ENCODE data around the gene PIGB. TPM values are rescaled to one million over a fixed set of nuclear protein-coding genes. Genes with fewer than 3 reads are reported as not detected.
A peak's percentile ranks its signal among the peaks of the same experiment; 100 is the strongest.

Gene PIGB
- total RNA-seq, 3 donors from 2014 or later (not counting 1 experiment from before 2014, with no cell fraction given) = 24.9 to 33.5 (median 26.1) TPM

DNA sequence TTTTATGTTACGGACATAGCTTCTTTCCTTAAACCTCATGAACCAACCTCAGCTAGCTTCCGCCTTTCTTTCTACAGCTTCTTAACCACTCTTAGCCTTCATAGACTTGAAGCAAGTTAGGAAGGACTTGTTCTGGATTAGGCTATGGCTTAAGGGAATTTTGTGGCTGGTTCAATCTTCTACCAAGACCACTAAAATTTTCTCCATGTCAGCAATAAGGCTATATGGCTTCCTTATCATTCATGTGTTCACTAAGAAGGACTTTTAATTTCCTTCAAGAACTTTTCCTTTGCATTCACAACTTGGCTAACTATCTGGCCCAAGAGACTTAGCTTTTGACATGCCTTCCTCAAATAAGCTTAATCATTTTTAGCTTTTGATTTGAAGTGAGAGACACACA lies 64.7 kb downstream of the PIGB start:
- H3K27me3 ChIP-seq (ENCODE audit: control insufficient read depth, insufficient read depth, low read length) = no peaks in the 10 kb centered on the region
- H3K36me3 ChIP-seq (ENCODE audit: control insufficient read depth, insufficient read depth, low read length) = peaks cover 22% of the 10 kb centered on the region
- TF ChIP-seq, protein P1, sequence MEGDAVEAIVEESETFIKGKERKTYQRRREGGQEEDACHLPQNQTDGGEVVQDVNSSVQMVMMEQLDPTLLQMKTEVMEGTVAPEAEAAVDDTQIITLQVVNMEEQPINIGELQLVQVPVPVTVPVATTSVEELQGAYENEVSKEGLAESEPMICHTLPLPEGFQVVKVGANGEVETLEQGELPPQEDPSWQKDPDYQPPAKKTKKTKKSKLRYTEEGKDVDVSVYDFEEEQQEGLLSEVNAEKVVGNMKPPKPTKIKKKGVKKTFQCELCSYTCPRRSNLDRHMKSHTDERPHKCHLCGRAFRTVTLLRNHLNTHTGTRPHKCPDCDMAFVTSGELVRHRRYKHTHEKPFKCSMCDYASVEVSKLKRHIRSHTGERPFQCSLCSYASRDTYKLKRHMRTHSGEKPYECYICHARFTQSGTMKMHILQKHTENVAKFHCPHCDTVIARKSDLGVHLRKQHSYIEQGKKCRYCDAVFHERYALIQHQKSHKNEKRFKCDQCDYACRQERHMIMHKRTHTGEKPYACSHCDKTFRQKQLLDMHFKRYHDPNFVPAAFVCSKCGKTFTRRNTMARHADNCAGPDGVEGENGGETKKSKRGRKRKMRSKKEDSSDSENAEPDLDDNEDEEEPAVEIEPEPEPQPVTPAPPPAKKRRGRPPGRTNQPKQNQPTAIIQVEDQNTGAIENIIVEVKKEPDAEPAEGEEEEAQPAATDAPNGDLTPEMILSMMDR (IDR thresholded peaks at IDR 0.05) = no peak
- no peak for DNase-seq
- H3K4me3 ChIP-seq (ENCODE audit: low read length) = no peak overlapping the region
- no peaks in the 10 kb centered on the region for H3K27me3 Mint-ChIP-seq (ENCODE audit: low read depth in 2 of 2)
- no peak overlapping the region for H3K27ac ChIP-seq (ENCODE audit: low read length)
- no peak overlapping the region for H3K4me3 Mint-ChIP-seq
- H3K9me3 ChIP-seq (ENCODE audit: control insufficient read depth, insufficient read depth, low read length) = no peaks in the 10 kb centered on the region
- H3K9me3 Mint-ChIP-seq = no peaks in the 10 kb centered on the region
- ATAC-seq = no peak
- H3K36me3 Mint-ChIP-seq = no peaks in the 10 kb centered on the region
- H3K27ac Mint-ChIP-seq = no peak overlapping the region
- 100% methylated on average over 1 of the region's 2 CpGs for WGBS (ENCODE audit: insufficient coverage)
- H3K4me1 ChIP-seq (ENCODE audit: control insufficient read depth, insufficient read depth, low read length) = no peaks in the 10 kb centered on the region
- peaks cover 0 to 4% of the 10 kb centered on the region in 2 donors for H3K4me1 Mint-ChIP-seq
- intact Hi-C loops (cut with micrococcal nuclease) = no loop called here

GRCh38 chr15:55387027-55387426 lies 68.0 kb downstream of the PIGB start:
- H3K4me3 ChIP-seq (ENCODE audit: low read length) = no peak overlapping the region
- H3K9me3 ChIP-seq (ENCODE audit: control insufficient read depth, insufficient read depth, low read length) = no peaks in the 10 kb centered on the region
- ATAC-seq = no peak
- H3K27ac ChIP-seq (ENCODE audit: low read length) = no peak overlapping the region
- no peaks in the 10 kb centered on the region for H3K9me3 Mint-ChIP-seq
- no peaks in the 10 kb centered on the region for H3K27me3 Mint-ChIP-seq (ENCODE audit: low read depth in 2 of 2)
- no peak for DNase-seq
- no peak overlapping the region for H3K4me3 Mint-ChIP-seq
- TF ChIP-seq, protein P1 (IDR thresholded peaks at IDR 0.05) = no peak
- no peaks in the 10 kb centered on the region for H3K27me3 ChIP-seq (ENCODE audit: control insufficient read depth, insufficient read depth, low read length)
- H3K36me3 Mint-ChIP-seq = no peaks in the 10 kb centered on the region
- peaks cover 5 to 8% of the 10 kb centered on the region in 2 donors for H3K4me1 Mint-ChIP-seq
- H3K4me1 ChIP-seq (ENCODE audit: control insufficient read depth, insufficient read depth, low read length) = no peaks in the 10 kb centered on the region
- peaks cover 13% of the 10 kb centered on the region for H3K36me3 ChIP-seq (ENCODE audit: control insufficient read depth, insufficient read depth, low read length)
- no peak overlapping the region for H3K27ac Mint-ChIP-seq
- intact Hi-C loops (cut with micrococcal nuclease) = no loop called here

DNA sequence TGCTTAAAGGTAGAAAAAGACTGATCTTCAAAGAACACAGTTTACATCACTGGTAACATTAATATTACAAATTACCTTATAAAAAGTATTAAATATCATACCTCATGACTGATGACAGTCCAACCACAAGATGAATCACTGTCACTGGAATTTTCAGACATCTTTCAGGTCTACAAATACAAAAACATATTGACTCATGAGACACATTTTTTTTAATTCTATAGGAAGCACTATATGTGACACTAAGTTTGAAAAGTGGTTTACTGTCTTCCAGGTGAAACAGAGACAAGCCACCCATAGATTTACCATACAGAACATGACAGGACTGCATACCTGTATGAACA lies 70.2 kb downstream of the PIGB start:
- Histone ChIP-seq H3K27me3 (ENCODE audit: control insufficient read depth, insufficient read depth, low read length) (no peaks in the 10 kb centered on the region), H3K27ac (ENCODE audit: low read length) (no peak overlapping the region), H3K4me3 (ENCODE audit: low read length) (no peak overlapping the region), H3K4me1 (ENCODE audit: control insufficient read depth, insufficient read depth, low read length) (no peaks in the 10 kb centered on the region), H3K36me3 (ENCODE audit: control insufficient read depth, insufficient read depth, low read length) (peaks cover 11% of the 10 kb centered on the region), H3K9me3 (ENCODE audit: control insufficient read depth, insufficient read depth, low read length) (no peaks in the 10 kb centered on the region)
- TF ChIP-seq, protein P1 (IDR thresholded peaks at IDR 0.05) = no peak
- DNase-seq = no peak
- no peaks in the 10 kb centered on the region for H3K36me3 Mint-ChIP-seq
- no peak overlapping the region for H3K4me3 Mint-ChIP-seq
- ATAC-seq = peak in 1 of 3 donors; percentile 46
- no peaks in the 10 kb centered on the region for H3K9me3 Mint-ChIP-seq
- no peaks in the 10 kb centered on the region for H3K27me3 Mint-ChIP-seq (ENCODE audit: low read depth in 2 of 2)
- peaks cover 6 to 11% of the 10 kb centered on the region in 2 donors for H3K4me1 Mint-ChIP-seq
- peak overlapping the region in 1 of 2 donors; percentile 73 for H3K27ac Mint-ChIP-seq
- intact Hi-C loops (cut with micrococcal nuclease) = no loop called here

- H3K9me3 Mint-ChIP-seq = no peaks in the 10 kb centered on the region
- DNase-seq (no peak), ATAC-seq (peak in 1 of 3 donors; percentile 44)
- Histone ChIP-seq H3K27me3 (ENCODE audit: control insufficient read depth, insufficient read depth, low read length) (no peaks in the 10 kb centered on the region), H3K36me3 (ENCODE audit: control insufficient read depth, insufficient read depth, low read length) (no peaks in the 10 kb centered on the region), H3K4me3 (ENCODE audit: low read length) (no peak overlapping the region), H3K9me3 (ENCODE audit: control insufficient read depth, insufficient read depth, low read length) (no peaks in the 10 kb centered on the region), H3K4me1 (ENCODE audit: control insufficient read depth, insufficient read depth, low read length) (no peaks in the 10 kb centered on the region), H3K27ac (ENCODE audit: low read length) (no peak overlapping the region)
- 88% methylated on average over 1 of the region's 1 CpG for WGBS (ENCODE audit: insufficient coverage)
- no peak overlapping the region for H3K4me3 Mint-ChIP-seq
- no peak overlapping the region for H3K27ac Mint-ChIP-seq
- TF ChIP-seq, protein P1 (IDR thresholded peaks at IDR 0.05) = no peak
- H3K4me1 Mint-ChIP-seq = peaks cover 32 to 34% of the 10 kb centered on the region in 2 donors
- no peaks in the 10 kb centered on the region for H3K27me3 Mint-ChIP-seq (ENCODE audit: low read depth in 2 of 2)
- no peaks in the 10 kb centered on the region for H3K36me3 Mint-ChIP-seq
- intact Hi-C loops (cut with micrococcal nuclease) = no loop called here
Observed at GRCh38 chr15:55394694-55395093, 75.7 kb downstream of the PIGB start.
